ENCODE data around the gene CPNE9.

CPNE9 gene

GRCh38 chr3:9691636-9692035, 12.0 kb upstream of the CPNE9 start:
- in situ Hi-C loops (cut with MboI; ENCODE audit: low sequenced_read_pairs, unreplicated experiment), result no loop called here
- TF ChIP-seq CTCF (IDR thresholded peaks at IDR 0.05; ENCODE audit: borderline replicate concordance, control extremely low read depth, extremely low read depth, insufficient read depth, missing control alignments), result no peak
- DNase-seq (ENCODE audit: low spot score), result no peak

GRCh38 chr3:9692416-9692815, 11.2 kb upstream of the CPNE9 start:
- in situ Hi-C loops (cut with MboI; ENCODE audit: low sequenced_read_pairs, unreplicated experiment), result no loop called here
- DNase-seq (ENCODE audit: low spot score), result no peak
- no peak for TF ChIP-seq CTCF (IDR thresholded peaks at IDR 0.05; ENCODE audit: borderline replicate concordance, control extremely low read depth, extremely low read depth, insufficient read depth, missing control alignments)

GRCh38 chr3:9695345-9695744, 8.3 kb upstream of the CPNE9 start:
- no peak for DNase-seq (ENCODE audit: low spot score)
- in situ Hi-C loops (cut with MboI; ENCODE audit: low sequenced_read_pairs, unreplicated experiment), result no loop called here
- TF ChIP-seq CTCF (IDR thresholded peaks at IDR 0.05; ENCODE audit: borderline replicate concordance, control extremely low read depth, extremely low read depth, insufficient read depth, missing control alignments), result no peak

- in situ Hi-C loops (cut with MboI; ENCODE audit: low sequenced_read_pairs, unreplicated experiment), result no loop called here
- no peak for TF ChIP-seq CTCF (IDR thresholded peaks at IDR 0.05; ENCODE audit: borderline replicate concordance, control extremely low read depth, extremely low read depth, insufficient read depth, missing control alignments)
- DNase-seq (ENCODE audit: low spot score), result no peak
Measured at GRCh38 chr3:9695746-9696145, 7.9 kb upstream of the CPNE9 start.

GRCh38 chr3:9696480-9697220, 7.0 kb upstream of the CPNE9 start:
- in situ Hi-C loops (cut with MboI; ENCODE audit: low sequenced_read_pairs, unreplicated experiment), result no loop called here
- DNase-seq (ENCODE audit: low spot score), result no peak
- no peak for TF ChIP-seq CTCF (IDR thresholded peaks at IDR 0.05; ENCODE audit: borderline replicate concordance, control extremely low read depth, extremely low read depth, insufficient read depth, missing control alignments)

- in situ Hi-C loops (cut with MboI; ENCODE audit: low sequenced_read_pairs, unreplicated experiment), result no loop called here
- TF ChIP-seq CTCF (IDR thresholded peaks at IDR 0.05; ENCODE audit: borderline replicate concordance, control extremely low read depth, extremely low read depth, insufficient read depth, missing control alignments), result no peak
- DNase-seq (ENCODE audit: low spot score), result no peak
Measured at GRCh38 chr3:9697892-9698291, 5.7 kb upstream of the CPNE9 start.

All from GM13976 (cell line).